Mesenchymal stem cell (in vitro differentiated cells and primary cell): Measurements from ENCODE around the gene LMO1.

Source experiments
- DNase-seq: peaks from one replicate; pipeline ENCODE4 v3.0.0-alpha.2; 2013
- H2AFZ ChIP-seq: one replicate; pipeline ENCODE4 v1.6.1; 2013; ENCODE audit warnings: low read depth, mild to moderate bottlenecking, control low read depth, inconsistent platforms, low read length, moderate library complexity
- H2AK5ac ChIP-seq: 2 replicates; pipeline ENCODE4 v1.6.1; 2013; ENCODE audit warnings: low read length, moderate library complexity, mild to moderate bottlenecking, inconsistent platforms; ENCODE audit not compliant: severe bottlenecking
- H2BK120ac ChIP-seq: one replicate; pipeline ENCODE4 v1.6.1; 2013; ENCODE audit warnings: low read depth, mild to moderate bottlenecking, inconsistent platforms, low read length, moderate library complexity
- H2BK12ac ChIP-seq, 2 experiments: one replicate each; pipeline ENCODE4 v1.6.1; 2013; ENCODE audit warnings: inconsistent platforms in 2 of 2, low read length in 2 of 2, mild to moderate bottlenecking in 2 of 2, moderate library complexity in 2 of 2, control low read depth in 1 of 2
- H2BK15ac ChIP-seq: one replicate; pipeline ENCODE4 v1.6.1; 2013; ENCODE audit warnings: mild to moderate bottlenecking, low read depth, inconsistent platforms; ENCODE audit not compliant: poor library complexity, severe bottlenecking
- H2BK5ac ChIP-seq: 2 replicates; pipeline ENCODE4 v1.6.1; 2013; ENCODE audit warnings: low read depth, mild to moderate bottlenecking, low read length, control low read depth, inconsistent platforms; ENCODE audit not compliant: poor library complexity, severe bottlenecking
- H3K14ac ChIP-seq, 2 experiments: one replicate each; pipeline ENCODE4 v1.6.1; 2013; ENCODE audit warnings: inconsistent platforms in 2 of 2, low read length in 2 of 2, control low read depth in 1 of 2, mild to moderate bottlenecking in 1 of 2, moderate library complexity in 1 of 2
- H3K18ac ChIP-seq, 2 experiments: one replicate each; pipeline ENCODE4 v1.6.1; 2013; ENCODE audit warnings: inconsistent platforms in 2 of 2, low read length in 2 of 2, control low read depth in 1 of 2, low read depth in 1 of 2, mild to moderate bottlenecking in 1 of 2
- H3K23ac ChIP-seq, 2 experiments: one replicate each; pipeline ENCODE4 v1.6.1; 2013; ENCODE audit warnings: inconsistent platforms in 2 of 2, low read length in 2 of 2, mild to moderate bottlenecking in 2 of 2, moderate library complexity in 2 of 2, control low read depth in 1 of 2
- H3K27ac ChIP-seq: 2 replicates; pipeline ENCODE4 v1.5.1; 2013; ENCODE audit warnings: mild to moderate bottlenecking, moderate library complexity, low read length, control low read depth, inconsistent platforms; ENCODE audit not compliant: poor library complexity, severe bottlenecking
- H3K27me3 ChIP-seq, 2 experiments: 2 replicates each; pipeline versions ENCODE4 v1.6.1 to v1.7.0; 2013; ENCODE audit warnings: low read length in 2 of 2, mild to moderate bottlenecking in 2 of 2, moderate library complexity in 2 of 2, control low read depth in 1 of 2, inconsistent platforms in 1 of 2; ENCODE audit not compliant: control insufficient read depth in 1 of 2, insufficient read depth in 1 of 2
- H3K36me3 ChIP-seq, 2 experiments: 2 replicates each; pipeline versions ENCODE4 v1.6.1 to v1.7.0; 2013; ENCODE audit warnings: low read length in 2 of 2, control low read depth in 1 of 2, inconsistent platforms in 1 of 2, low read depth in 1 of 2, mild to moderate bottlenecking in 1 of 2; ENCODE audit not compliant: insufficient read depth in 2 of 2, control insufficient read depth in 1 of 2
- H3K4ac ChIP-seq, 2 experiments: one replicate each; pipeline ENCODE4 v1.6.1; 2013; ENCODE audit warnings: inconsistent platforms in 2 of 2, low read length in 2 of 2, mild to moderate bottlenecking in 2 of 2, moderate library complexity in 2 of 2, control low read depth in 1 of 2, low read depth in 1 of 2
- H3K4me1 ChIP-seq: 2 replicates; pipeline ENCODE4 v1.6.1; 2013; ENCODE audit warnings: low read depth, low read length, control low read depth; ENCODE audit not compliant: control insufficient read depth, insufficient read depth
- H3K4me2 ChIP-seq: 2 replicates; pipeline ENCODE4 v1.6.1; 2013; ENCODE audit warnings: low read length, mild to moderate bottlenecking, inconsistent platforms; ENCODE audit not compliant: poor library complexity, severe bottlenecking
- H3K4me3 ChIP-seq, 2 experiments: 2 replicates each; pipeline versions ENCODE4 v1.5.1 to v1.7.0; 2013; ENCODE audit warnings: low read length in 2 of 2, mild to moderate bottlenecking in 2 of 2, control low read depth in 1 of 2, low read depth in 1 of 2; ENCODE audit not compliant: insufficient read depth in 1 of 2
- H3K79me1 ChIP-seq: replicated peaks from 2 replicates; pipeline ENCODE4 v1.6.1; 2013; ENCODE audit warnings: mild to moderate bottlenecking, control low read depth, low read length, inconsistent platforms; ENCODE audit not compliant: poor library complexity, severe bottlenecking
- H3K9ac ChIP-seq: 2 replicates; pipeline ENCODE4 v1.7.0; 2013; ENCODE audit warnings: mild to moderate bottlenecking, low read length, moderate library complexity
- H3K9me3 ChIP-seq: 2 replicates; pipeline ENCODE4 v1.7.0; 2013; ENCODE audit warnings: mild to moderate bottlenecking, low read length; ENCODE audit not compliant: control insufficient read depth
- H4K8ac ChIP-seq: one replicate; pipeline ENCODE4 v1.6.1; 2013; ENCODE audit warnings: inconsistent platforms, mild to moderate bottlenecking, low read length, moderate library complexity
- H4K91ac ChIP-seq: one replicate; pipeline ENCODE4 v1.6.1; 2013; ENCODE audit warnings: mild to moderate bottlenecking, low read length, inconsistent platforms
- WGBS: methylation state at CpG from one replicate; pipeline ENCODE4 v1.1.7; 2013; ENCODE audit warnings: mixed read lengths; 5-methylcytosine and 5-hydroxymethylcytosine counted together

The LMO1 gene

DNA sequence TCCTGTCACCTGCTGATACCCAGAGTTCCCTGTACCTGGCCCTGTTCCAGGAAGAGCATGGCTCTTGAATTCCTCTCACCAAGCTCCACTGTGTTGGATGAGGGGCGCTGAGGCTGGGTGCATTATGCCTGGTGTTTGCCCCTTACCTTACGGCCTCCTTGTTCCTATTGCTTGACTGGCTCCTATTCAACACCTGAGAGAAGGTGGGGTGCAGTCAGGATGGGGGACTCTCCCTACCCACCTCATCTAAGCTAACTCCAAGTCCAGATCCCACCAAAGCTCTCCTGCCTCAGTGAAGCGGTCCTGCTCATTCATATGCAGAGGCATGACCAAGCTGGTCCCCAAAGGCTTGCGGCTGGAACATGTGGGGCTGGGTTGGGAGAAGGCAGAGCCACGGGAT is 59.1 kb downstream of the LMO1 start:
- no peak overlapping the region for H2AFZ ChIP-seq
- 66% methylated on average over 4 of the region's 5 CpGs for WGBS
- no peak for DNase-seq

DNA sequence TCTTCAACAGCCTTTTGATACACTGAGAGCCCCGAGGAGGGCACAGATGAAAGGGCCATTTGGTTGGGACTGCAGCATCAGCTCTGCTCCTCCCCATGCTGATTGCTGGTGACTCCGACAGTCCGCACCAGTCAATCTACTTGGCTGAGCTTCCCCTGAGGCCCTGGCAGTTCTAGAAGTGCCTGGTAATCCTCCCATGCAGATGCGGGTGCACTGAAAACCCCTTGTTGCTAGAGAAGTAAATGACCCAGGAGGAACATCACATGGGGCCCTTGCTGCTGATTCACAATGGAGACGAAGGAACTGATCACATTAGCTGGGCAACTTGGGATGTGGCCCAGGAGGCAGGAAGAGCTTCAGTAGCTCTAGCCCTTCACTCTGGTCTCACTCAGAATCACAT is 59.7 kb downstream of the LMO1 start:
- no peak overlapping the region for H4K8ac ChIP-seq
- H3K4ac ChIP-seq = no peak overlapping the region
- WGBS = 70% methylated on average over 5 of the region's 5 CpGs
- no peak overlapping the region for H3K27ac ChIP-seq
- H3K23ac ChIP-seq = no peak overlapping the region
- no peaks in the 10 kb centered on the region for H3K4me1 ChIP-seq
- H2AK5ac ChIP-seq = no peak overlapping the region
- no peak overlapping the region for H2BK12ac ChIP-seq
- H3K9me3 ChIP-seq = no peaks in the 10 kb centered on the region
- H3K18ac ChIP-seq = no peak overlapping the region
- no peaks in the 10 kb centered on the region for H3K79me1 ChIP-seq
- peaks cover 28 to 77% of the 10 kb centered on the region in 2 experiments for H3K27me3 ChIP-seq
- DNase-seq = no peak
- no peak overlapping the region for H2BK15ac ChIP-seq
- H3K36me3 ChIP-seq = no peaks in the 10 kb centered on the region
- H3K4me3 ChIP-seq = no peak overlapping the region
- H2BK120ac ChIP-seq = no peak overlapping the region
- H4K91ac ChIP-seq = no peak overlapping the region
- no peak overlapping the region for H3K14ac ChIP-seq
- H2AFZ ChIP-seq = no peak overlapping the region
- H3K9ac ChIP-seq = no peak overlapping the region
- H2BK5ac ChIP-seq = no peak overlapping the region
- no peak overlapping the region for H3K4me2 ChIP-seq

More for the DNA sequence above, 59.1 kb downstream of the LMO1 start:
- Histone ChIP-seq H3K27ac (no peak overlapping the region), H3K4me3 (no peak overlapping the region), H2BK15ac (no peak overlapping the region), H4K91ac (no peak overlapping the region), H3K79me1 (no peaks in the 10 kb centered on the region), H3K18ac (no peak overlapping the region), H3K9me3 (no peaks in the 10 kb centered on the region), H2AK5ac (no peak overlapping the region), H3K36me3 (no peaks in the 10 kb centered on the region), H3K23ac (no peak overlapping the region), H4K8ac (no peak overlapping the region), H3K4ac (no peak overlapping the region), H2BK120ac (no peak overlapping the region), H3K4me2 (no peak overlapping the region), H3K14ac (no peak overlapping the region), H3K27me3 (peaks cover 31 to 77% of the 10 kb centered on the region in 2 experiments), H2BK12ac (no peak overlapping the region), H3K4me1 (no peaks in the 10 kb centered on the region), H2BK5ac (no peak overlapping the region), H3K9ac (no peak overlapping the region)

DNA sequence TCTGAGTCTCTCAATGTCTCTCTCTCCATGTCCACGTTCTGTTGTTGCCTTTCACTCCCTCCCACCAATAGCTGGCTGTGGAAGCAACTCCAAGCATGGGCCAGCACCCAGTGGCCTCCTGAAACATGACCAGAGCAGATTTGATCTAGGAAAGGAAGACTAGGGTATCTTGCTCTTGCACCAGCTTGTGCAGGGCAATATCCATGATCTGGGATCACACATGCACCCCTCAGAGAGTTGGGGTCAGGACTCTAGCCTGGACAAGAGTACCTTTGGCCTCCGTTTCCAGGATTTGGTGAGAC is 60.3 kb downstream of the LMO1 start:
- Histone ChIP-seq H3K27me3 (peaks cover 23 to 79% of the 10 kb centered on the region in 2 experiments), H4K91ac (no peak overlapping the region), H2AFZ (no peak overlapping the region), H3K9me3 (no peaks in the 10 kb centered on the region), H2BK5ac (no peak overlapping the region), H3K4me3 (no peak overlapping the region), H2BK12ac (no peak overlapping the region), H2BK15ac (no peak overlapping the region), H3K4me1 (no peaks in the 10 kb centered on the region), H2AK5ac (no peak overlapping the region), H3K4me2 (no peak overlapping the region), H3K36me3 (no peaks in the 10 kb centered on the region), H3K23ac (no peak overlapping the region), H4K8ac (no peak overlapping the region), H3K9ac (no peak overlapping the region), H2BK120ac (no peak overlapping the region), H3K14ac (no peak overlapping the region), H3K18ac (no peak overlapping the region), H3K4ac (no peak overlapping the region), H3K27ac (no peak overlapping the region), H3K79me1 (no peaks in the 10 kb centered on the region)
- WGBS = 32% methylated on average over 2 of the region's 2 CpGs
- DNase-seq = no peak

DNA sequence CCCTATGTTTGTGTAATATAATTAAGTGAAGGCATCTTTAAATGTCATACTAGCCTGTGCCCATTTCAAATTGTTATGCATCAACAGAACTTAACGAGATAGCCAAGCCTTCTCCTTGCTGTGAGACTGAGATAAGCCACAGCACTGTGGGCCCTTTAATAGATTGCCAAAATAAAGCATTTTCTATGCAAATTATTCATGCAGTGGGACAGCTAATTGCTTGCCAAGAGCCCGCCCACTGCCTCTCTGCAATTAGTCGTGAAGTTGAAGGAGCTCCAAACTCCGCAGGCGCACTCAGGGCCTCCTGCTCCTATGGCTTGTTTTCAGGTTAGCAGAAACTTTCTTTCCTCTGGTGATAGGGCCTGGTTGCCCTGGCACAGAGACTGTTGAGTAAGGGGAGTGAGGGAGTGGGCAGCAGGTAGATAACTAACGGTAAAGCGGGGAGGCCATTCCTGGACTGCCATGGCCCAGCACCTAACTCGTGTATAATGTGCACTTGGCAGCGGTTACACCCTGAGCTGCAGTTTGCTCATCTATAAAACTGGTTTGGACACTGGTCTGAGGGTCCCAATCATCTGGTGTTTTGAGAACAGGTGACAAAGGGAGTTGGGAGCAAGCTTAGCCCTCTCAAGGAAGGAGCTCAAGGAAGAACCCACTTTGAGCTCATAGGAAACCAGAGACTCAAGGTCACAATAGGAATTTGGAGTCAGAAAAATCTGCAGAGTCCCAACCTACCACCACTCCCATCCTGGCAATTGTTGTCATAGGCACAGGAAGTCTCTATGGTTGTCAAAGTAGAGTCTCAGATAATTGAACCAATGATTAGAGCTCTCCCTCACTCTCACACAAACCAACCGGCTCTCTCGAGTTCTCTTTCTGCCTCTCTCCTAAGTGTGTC is 60.9 kb downstream of the LMO1 start:
- no peak overlapping the region for H3K23ac ChIP-seq
- H3K14ac ChIP-seq = no peak overlapping the region
- H3K79me1 ChIP-seq = no peaks in the 10 kb centered on the region
- no peaks in the 10 kb centered on the region for H3K36me3 ChIP-seq
- H2BK5ac ChIP-seq = no peak overlapping the region
- no peak overlapping the region for H3K4ac ChIP-seq
- H2AK5ac ChIP-seq = no peak overlapping the region
- 85% methylated on average over 11 of the region's 11 CpGs for WGBS
- no peak overlapping the region for H4K91ac ChIP-seq
- no peak overlapping the region for H3K4me3 ChIP-seq
- H3K18ac ChIP-seq = no peak overlapping the region
- H2AFZ ChIP-seq = no peak overlapping the region
- H4K8ac ChIP-seq = no peak overlapping the region
- peaks cover 29 to 79% of the 10 kb centered on the region in 2 experiments for H3K27me3 ChIP-seq
- no peak overlapping the region for H3K27ac ChIP-seq
- no peak for DNase-seq
- H2BK15ac ChIP-seq = no peak overlapping the region
- no peak overlapping the region for H3K4me2 ChIP-seq
- H2BK120ac ChIP-seq = no peak overlapping the region
- no peaks in the 10 kb centered on the region for H3K9me3 ChIP-seq
- H3K9ac ChIP-seq = no peak overlapping the region
- no peaks in the 10 kb centered on the region for H3K4me1 ChIP-seq
- H2BK12ac ChIP-seq = no peak overlapping the region
